D721Med (cell line): Measurements from ENCODE around the gene PTTG2.

Source experiments
- DNase-seq: peaks from one replicate; pipeline ENCODE4 v3.0.0; 2011; ENCODE audit warnings: low spot score; ENCODE audit not compliant: insufficient read length
- FAIRE-seq: peaks from 2 replicates; lab custom pipeline; 2011; peaks lifted over from hg19 to GRCh38; lab: Jason Lieb, UNC
- CTCF ChIP-seq: IDR thresholded peaks from 2 replicates; pipeline ENCODE4 v1.5.1; 2012; ENCODE audit warnings: mild to moderate bottlenecking, control low read depth; ENCODE audit not compliant: insufficient read depth; ENCODE audit errors: missing control alignments

PTTG2 gene

GRCh38 chr4:38001927-38002326 lies 41.7 kb downstream of the PTTG2 start:
- TF ChIP-seq CTCF = no peak
- FAIRE-seq (no peak), DNase-seq (no peak)

- FAIRE-seq (no peak), DNase-seq (no peak)
- TF ChIP-seq CTCF = no peak
These were observed 42.4 kb downstream of the PTTG2 start for GRCh38 chr4:38002451-38003071.

GRCh38 chr4:38003102-38003501 lies 42.9 kb downstream of the PTTG2 start:
- DNase-seq = no peak
- TF ChIP-seq CTCF = no peak
- FAIRE-seq = no peak

- no peak for TF ChIP-seq CTCF
- DNase-seq (no peak), FAIRE-seq (no peak)
These were observed 43.4 kb downstream of the PTTG2 start for GRCh38 chr4:38003628-38004027.

- DNase-seq (no peak), FAIRE-seq (no peak)
- TF ChIP-seq CTCF = no peak
These were observed 43.9 kb downstream of the PTTG2 start for GRCh38 chr4:38004062-38004461.

GRCh38 chr4:38004887-38005286 lies 44.7 kb downstream of the PTTG2 start:
- DNase-seq (no peak), FAIRE-seq (no peak)
- TF ChIP-seq CTCF = no peak

- TF ChIP-seq CTCF = no peak
- FAIRE-seq (no peak), DNase-seq (no peak)
These were observed 45.4 kb downstream of the PTTG2 start for GRCh38 chr4:38005637-38006036.
